ENCODE results near the gene TRMT10A. TPM values are rescaled to one million over a fixed set of nuclear protein-coding genes. Genes with fewer than 3 reads are reported as not detected.

TRMT10A gene
- total and polyA plus RNA-seq, 2 of the 13 experiments (the other 11 are each of a cell fraction or from before 2014, with no cell fraction given) = 3.9 to 12.6 TPM

GRCh38 chr4:99563310-99564186 lies at the start of gene TRMT10A (continued):
- TF ChIP-seq LRRFIP1 (CRISPR knock-in tag; conservative IDR thresholded peaks at IDR 0.05) (no peak), ZC3H4 (CRISPR knock-in tag; IDR thresholded peaks at IDR 0.05; ENCODE audit: borderline replicate concordance) (no peak), BRCA1 (CRISPR knock-in tag; IDR thresholded peaks at IDR 0.05) (no peak), REL (CRISPR knock-in tag; conservative IDR thresholded peaks at IDR 0.05) (no peak), DMAP1 (CRISPR knock-in tag; IDR thresholded peaks at IDR 0.05) (peak; percentile 64), ISX (CRISPR knock-in tag; conservative IDR thresholded peaks at IDR 0.05) (no peak), ZNF34 (CRISPR knock-in tag; IDR thresholded peaks at IDR 0.05; ENCODE audit: borderline replicate concordance) (no peak), ZBTB26 (CRISPR knock-in tag; IDR thresholded peaks at IDR 0.05; ENCODE audit: borderline replicate concordance) (no peak; the same call in 1 of the 2 replicates), NFE2 (CRISPR knock-in tag; IDR thresholded peaks at IDR 0.05) (no peak), ZNF326 (CRISPR knock-in tag; IDR thresholded peaks at IDR 0.05; ENCODE audit: borderline replicate concordance) (no peak), SALL1 (CRISPR knock-in tag; IDR thresholded peaks at IDR 0.05) (peak; percentile 85), NFATC3 (CRISPR knock-in tag; IDR thresholded peaks at IDR 0.05) (no peak), RBAK (CRISPR knock-in tag; IDR thresholded peaks at IDR 0.05) (no peak), GLMP (CRISPR knock-in tag; IDR thresholded peaks at IDR 0.05; ENCODE audit: borderline replicate concordance) (no peak), RFX3 (CRISPR knock-in tag; IDR thresholded peaks at IDR 0.05) (no peak; the same call in 1 of the 2 replicates), AGO1 (IDR thresholded peaks at IDR 0.05; ENCODE audit: low read depth, low read length, poor library complexity, severe bottlenecking) (no peak), ATF4 (CRISPR knock-in tag; IDR thresholded peaks at IDR 0.05) (peak in 1 of 2 experiments; percentile 48; a peak in 1 of 4 replicates), ZNF639 (CRISPR knock-in tag; conservative IDR thresholded peaks at IDR 0.05) (no peak), ZNF619 (CRISPR knock-in tag; IDR thresholded peaks at IDR 0.05) (0 out of 2 replicates have a peak, but pooled peaks have one; percentile 50), PATZ1 (CRISPR knock-in tag; IDR thresholded peaks at IDR 0.05) (peak; percentile 38; the same call in 1 of the 2 replicates)

Data from HepG2 (cell line).